Right ventricle myocardium inferior (tissue), 1 donor: ENCODE data around the gene ALX1. TPM values are rescaled to one million over a fixed set of nuclear protein-coding genes. Genes with fewer than 3 reads are reported as not detected.
"Not testable (repeated sequence)": the region's sequence is repeated elsewhere in the genome, so short reads cannot be mapped to it uniquely, and the experiment has no call there.

Source experiments
- ATAC-seq: fragments of 200-7000 bp; cut with Tn5 transposase; one replicate; pipeline ENCODE4 v1.9.1; 2020; ENCODE audit warnings: mild to moderate bottlenecking, moderate library complexity
- DNase-seq: peaks from one replicate; pipeline ENCODE4 v3.0.0; 2021; ENCODE audit errors: missing footprints
- intact Hi-C: fragments of 100-400 bp; cut with DNase I; formaldehyde crosslinking; loops from one replicate; pipeline ENCODE4 v1.11.0; 2022
- total RNA-seq: library from RNA; stranded (reverse); fragmentation: NEBNext Ultra II Directional; extraction: Animal tissue kit (Norgen Biotek cat#: 25700); gene quantifications from one replicate; pipeline ENCODE4 v1.2.1, GENCODE V29; 2021
- donor health status: DM: no; HTN: yes; CAD: no; lungs with severe emphysema.

Gene ALX1
- total RNA-seq, 1 donor from 2014 or later: not detected

DNA sequence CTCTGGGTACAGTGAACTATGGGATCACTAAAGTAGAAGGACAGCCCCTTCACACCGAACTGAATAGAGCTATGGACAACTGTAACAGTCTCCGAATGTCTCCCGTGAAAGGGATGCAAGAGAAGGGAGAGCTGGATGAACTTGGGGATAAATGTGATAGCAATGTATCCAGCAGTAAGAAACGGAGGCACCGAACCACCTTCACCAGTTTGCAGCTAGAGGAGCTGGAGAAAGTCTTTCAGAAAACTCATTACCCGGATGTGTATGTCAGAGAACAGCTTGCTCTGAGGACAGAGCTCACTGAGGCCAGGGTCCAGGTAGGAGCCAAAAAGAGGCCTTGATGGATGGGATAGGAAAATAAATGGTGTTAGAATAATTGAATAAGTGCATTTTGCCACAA lies 3.5 kb downstream of the ALX1 start:
- DNase-seq: no peak
- no peak for ATAC-seq

DNA sequence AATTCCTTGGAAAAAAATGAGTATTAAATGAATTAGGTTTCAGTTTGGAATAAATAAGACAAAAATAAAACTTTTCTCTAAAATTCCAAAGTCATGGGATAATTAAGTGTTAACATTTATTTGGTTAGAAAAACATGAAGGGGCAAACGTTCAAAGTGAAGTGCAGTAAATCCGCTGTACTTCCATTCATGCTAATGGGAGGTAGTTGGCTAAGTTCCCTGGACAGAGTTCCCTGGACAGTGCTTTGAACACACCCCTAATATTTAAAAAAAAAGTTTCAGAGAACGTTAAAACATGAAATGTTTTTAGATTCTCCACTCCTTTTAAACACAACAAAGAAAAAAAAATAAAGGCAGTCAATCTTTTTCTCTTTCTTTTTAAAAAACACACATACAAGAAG lies 16.3 kb downstream of the ALX1 start:
- intact Hi-C loops: no loop called here
- no peak for DNase-seq
- ATAC-seq: no peak

More for the DNA sequence above, 3.5 kb downstream of the ALX1 start:
- intact Hi-C loops: no loop called here

DNA sequence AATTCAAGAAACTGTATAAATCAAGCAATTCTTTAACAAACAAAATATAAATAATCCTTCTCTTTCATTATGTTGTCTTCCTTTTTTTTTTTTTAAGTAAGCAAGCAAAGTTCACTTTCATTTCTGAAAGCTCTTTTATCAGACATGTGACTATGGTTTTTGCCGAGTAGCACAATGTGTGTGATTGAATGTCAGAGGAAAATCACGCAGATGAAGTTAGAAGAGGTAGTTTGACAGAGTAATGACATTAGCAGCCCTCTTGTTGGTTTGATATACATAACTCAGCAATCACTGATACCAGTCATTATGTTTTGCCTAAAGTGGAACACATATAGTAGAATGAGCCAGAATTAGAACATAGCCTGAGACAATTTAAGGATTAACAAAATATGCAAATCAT lies 19.0 kb downstream of the ALX1 start:
- ATAC-seq (no peak), DNase-seq (no peak)
- intact Hi-C loops: no loop called here

DNA sequence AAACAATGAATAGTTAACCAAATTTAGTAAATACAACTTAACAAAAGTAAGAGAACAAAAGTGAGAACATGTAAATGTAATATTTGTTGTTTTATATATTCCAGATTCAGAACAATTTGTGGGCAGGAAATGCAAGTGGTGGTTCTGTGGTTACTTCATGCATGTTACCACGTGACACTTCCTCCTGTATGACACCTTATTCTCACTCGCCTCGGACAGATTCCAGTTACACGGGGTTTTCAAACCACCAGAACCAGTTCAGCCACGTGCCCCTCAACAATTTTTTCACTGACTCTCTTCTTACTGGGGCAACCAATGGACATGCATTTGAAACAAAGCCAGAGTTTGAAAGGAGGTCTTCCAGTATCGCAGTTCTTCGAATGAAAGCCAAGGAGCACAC lies 21.0 kb downstream of the ALX1 start:
- no peak for ATAC-seq
- no peak for DNase-seq
- intact Hi-C loops: no loop called here

DNA sequence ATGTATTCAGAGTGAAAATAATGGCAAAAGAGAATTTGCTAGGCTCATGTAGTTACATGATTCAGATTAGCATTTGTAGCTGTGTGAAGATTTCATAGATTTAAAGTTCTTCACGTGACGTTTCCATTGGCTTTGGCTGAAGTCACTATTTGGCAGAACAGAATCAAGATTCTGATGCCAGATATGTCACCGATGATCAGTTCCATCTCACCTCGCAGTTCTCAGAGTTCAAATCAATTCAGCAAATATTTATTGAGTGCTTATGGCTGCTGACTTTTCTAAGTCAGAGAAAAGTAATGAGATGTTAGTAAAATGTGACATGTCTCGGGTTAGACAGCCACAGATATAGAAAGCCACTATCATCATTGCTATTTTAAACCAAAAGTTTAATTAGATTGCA lies 28.4 kb downstream of the ALX1 start:
- intact Hi-C loops: no loop called here
- ATAC-seq (no peak), DNase-seq (no peak)

DNA sequence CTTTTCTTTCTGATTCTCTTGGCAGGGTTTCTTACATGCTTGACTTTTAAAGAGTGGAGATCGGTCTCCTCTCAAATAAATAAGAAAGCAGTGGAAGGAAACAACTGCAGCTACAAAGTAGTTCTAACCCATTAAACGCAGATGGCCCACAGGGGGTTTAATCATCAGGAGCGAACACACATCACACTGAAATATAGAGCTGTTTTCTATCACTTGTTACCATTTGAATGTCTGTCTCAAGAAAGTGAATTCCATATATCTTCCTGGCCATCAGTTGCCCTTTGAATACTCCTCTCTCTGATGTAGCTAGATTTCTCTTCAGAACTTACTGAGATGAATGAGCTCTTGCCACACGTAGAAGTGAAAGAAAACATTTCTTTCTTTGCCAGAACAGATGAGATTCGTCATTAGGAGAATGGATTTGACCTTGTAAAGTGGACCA lies 29.1 kb downstream of the ALX1 start:
- intact Hi-C loops: no loop called here
- ATAC-seq: no peak
- no peak for DNase-seq

DNA sequence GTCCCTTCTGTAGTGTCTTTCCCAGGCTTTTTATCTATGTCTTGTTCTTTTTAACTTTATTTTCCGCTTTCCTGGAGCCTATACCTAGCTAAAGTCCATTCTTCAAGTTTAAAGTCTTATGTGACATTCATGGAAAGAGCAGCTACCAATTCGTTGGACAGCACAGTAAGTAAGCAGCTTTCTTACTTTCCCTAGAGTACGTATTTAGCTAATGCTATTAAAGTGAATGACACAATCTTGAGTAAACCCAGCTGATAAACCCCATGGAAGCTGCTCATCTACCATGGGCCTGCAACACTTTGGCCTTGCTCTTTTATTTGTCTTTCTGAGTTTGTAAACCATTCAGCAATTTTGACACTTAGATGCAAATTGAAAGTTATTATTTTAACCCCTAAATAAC lies 30.0 kb downstream of the ALX1 start:
- DNase-seq (no peak), ATAC-seq (no peak)
- intact Hi-C loops: no loop called here

DNA sequence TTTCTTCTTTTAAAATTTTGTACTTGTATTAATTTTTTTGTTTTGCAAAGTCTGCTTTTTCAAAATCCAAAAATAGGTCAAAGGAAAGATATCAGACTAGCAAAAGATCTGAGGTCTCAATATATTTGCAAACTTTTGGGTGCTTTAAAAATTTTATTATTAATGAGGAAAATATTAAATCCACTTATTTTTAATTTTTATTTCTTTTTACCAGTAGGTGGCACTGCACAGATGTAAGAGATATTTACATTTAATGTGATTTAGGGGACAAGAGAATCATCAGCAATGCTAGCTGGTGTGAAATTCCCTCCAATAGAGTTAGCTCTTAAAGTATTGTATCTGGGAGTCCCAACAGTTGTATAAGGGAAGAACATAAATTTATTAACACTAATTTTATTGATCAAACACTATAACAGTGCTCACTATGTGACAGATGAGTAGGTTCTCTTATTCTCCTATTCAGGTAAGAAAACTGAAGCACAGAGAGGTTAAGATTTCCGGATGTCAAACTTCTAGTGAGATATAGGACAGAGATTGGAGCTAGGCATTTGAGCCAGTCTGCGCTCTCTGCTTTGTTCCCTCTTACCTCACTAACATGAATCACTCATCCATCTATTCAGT lies 30.5 kb downstream of the ALX1 start:
- no peak for ATAC-seq
- intact Hi-C loops: no loop called here
- DNase-seq: no peak

DNA sequence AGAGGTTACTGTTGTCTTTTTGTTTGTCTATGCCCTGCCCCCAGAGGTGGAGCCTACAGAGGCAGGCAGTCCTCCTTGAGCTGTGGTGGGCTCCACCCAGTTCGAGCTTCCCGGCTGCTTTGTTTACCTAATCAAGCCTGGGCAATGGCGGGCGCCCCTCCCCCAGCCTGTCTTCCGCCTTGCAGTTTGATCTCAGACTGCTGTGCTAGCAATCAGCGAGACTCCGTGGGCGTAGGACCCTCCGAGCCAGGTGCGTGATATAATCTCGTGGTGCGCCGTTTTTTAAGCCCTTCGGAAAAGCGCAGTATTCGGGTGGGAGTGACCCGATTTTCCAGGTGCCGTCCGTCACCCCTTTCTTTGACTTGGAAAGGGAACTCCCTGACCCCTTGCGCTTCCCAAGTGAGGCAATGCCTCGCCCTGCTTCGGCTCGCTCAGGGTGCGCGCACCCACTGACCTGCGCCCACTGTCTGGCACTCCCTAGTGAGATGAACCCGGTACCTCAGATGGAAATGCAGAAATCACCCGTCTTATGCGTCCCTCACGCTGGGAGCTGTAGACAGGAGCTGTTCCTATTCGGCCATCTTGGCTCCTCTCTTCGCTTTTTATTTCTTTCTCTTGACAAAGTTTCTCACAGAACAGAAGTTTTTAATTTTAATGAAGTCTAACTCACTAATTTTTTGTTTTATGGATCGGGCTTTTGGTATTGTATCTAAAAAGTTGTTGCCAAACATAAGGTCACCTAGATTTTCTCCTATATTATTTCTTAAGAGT lies 38.0 kb downstream of the ALX1 start:
- intact Hi-C loops, ATAC-seq: not testable (repeated sequence)
- peak; percentile 20 for DNase-seq

DNA sequence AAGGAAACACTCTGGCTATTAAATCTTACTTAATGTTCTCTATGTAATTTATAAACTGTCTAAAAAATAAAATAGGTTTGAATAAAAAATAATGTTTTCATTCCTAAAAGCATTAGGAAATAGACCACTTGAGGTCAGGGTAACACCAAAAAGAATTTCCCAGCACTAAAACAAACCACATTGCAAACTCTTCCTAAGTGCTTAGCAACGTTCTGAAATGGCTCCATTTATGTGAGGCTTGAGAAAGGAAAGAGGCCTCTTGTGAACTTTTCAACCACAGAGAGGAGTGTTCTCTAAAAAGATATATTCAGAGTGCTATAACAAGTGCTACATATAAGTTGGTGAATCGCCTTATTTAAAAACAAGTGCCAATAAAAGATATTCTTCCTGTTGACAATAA lies 42.7 kb downstream of the ALX1 start:
- intact Hi-C loops: no loop called here
- no peak for DNase-seq
- no peak for ATAC-seq

DNA sequence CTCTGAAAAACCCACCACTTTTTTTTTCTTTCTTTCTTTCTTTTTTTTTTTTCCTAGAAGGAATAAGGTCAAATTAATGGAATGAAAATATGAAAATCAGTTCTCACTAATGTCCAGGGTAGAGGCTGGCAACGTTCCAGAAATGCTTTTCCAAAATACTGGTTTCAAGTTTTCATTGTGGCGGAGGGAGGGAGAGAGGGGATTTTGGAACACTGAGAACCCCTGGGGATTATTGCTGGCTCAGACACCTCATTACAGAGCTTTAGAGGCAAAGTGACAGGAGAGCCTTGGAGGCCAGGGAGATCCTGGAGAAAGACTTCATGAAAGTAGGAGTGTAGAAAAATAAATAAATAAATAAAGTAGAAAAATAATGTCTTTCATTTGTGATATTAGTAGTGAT lies 45.4 kb downstream of the ALX1 start:
- intact Hi-C loops: no loop called here
- ATAC-seq (no peak), DNase-seq (no peak)

DNA sequence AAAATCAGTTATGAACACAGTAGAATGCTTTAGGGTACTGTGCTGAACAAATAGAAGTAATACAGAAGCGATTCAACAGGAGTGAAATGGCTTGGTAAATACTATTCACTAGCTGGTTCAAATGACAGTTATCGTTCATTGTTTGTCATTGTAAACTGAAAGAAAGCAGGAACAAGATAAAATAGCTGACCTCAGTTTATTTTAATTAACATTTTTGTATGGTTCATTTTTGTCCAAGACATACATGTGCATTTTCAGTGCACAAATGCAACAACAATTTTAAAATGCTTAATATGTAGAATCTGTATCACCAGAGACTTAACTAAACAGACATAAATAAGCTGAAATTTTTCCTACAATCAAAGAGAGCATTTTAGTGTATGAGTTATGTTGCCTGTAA lies 49.9 kb downstream of the ALX1 start:
- intact Hi-C loops: no loop called here
- DNase-seq (no peak), ATAC-seq (no peak)

DNA sequence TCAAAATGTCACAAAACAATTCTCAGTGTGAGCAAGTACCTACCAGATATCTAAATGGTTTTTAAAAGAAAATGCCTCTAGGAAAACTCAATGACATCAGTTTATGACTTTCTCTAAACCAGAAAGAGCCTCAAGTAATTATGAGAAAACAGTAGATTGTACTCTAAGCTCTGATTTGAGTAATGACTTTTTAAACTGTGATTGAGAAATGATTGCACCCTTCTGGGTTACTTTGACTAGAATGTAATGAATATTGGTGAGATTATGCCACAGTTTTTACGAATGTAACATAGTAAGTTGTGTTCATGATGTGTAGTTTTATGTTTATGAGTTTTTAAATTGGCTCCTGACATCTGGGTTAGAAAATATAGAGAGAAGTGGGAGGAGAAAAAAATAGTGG lies 68.8 kb downstream of the ALX1 start:
- intact Hi-C loops: no loop called here

DNA sequence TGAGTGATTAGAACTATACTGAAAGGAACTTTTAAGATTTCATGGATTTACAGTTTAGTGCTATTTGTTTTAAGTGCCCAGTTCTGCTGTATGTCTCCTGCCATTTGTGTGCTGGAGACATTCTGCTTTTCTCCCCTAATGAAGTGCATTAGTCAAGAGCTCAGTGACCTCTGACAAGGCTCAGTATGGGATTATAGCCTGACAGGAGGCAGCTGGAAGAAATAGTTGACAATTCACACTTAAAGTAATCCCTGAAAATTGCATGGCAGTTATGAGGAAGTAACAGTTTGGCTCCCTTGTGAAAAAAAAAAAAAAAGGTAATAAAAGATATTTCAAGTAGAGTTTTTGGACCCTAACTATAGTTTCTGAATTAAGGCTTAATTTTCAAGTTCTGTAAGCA lies 70.3 kb downstream of the ALX1 start:
- intact Hi-C loops: no loop called here
- ATAC-seq: no peak
- DNase-seq: no peak

More for the DNA sequence above, 68.8 kb downstream of the ALX1 start:
- ATAC-seq: no peak
- DNase-seq: no peak

Other genes starting within 250 kb of the ALX1 start
- 0.49 TPM for gene TSPAN19, start 243.9 kb upstream of the ALX1 start, total RNA-seq
- gene LRRIQ1, start 243.9 kb upstream of the ALX1 start, total RNA-seq: 0.08 TPM